Measurements from ENCODE around the gene ROBO1.
"Not testable (repeated sequence)": the region's sequence is repeated elsewhere in the genome, so short reads cannot be mapped to it uniquely, and the experiment has no call there.

Gene ROBO1

GRCh38 chr3:78757731-78758130 lies 1010.1 kb downstream of the ROBO1 start:
- H3K36me3 ChIP-seq (replicated peaks; ENCODE audit: insufficient read depth, low read length), result no peaks in the 10 kb centered on the region
- DNase-seq, result no peak
- no peak overlapping the region for H3K9ac ChIP-seq (ENCODE audit: low read length)
- H3K27ac ChIP-seq (ENCODE audit: low read length), result no peak overlapping the region
- no peaks in the 10 kb centered on the region for H3F3A ChIP-seq (ENCODE audit: insufficient read depth, low read length)
- H4K20me1 ChIP-seq (ENCODE audit: insufficient read depth, low read length), result no peaks in the 10 kb centered on the region
- no peak for TF ChIP-seq CTCF (IDR thresholded peaks at IDR 0.05; ENCODE audit: low read length)
- no peak for TF ChIP-seq EZH2 (optimal IDR thresholded peaks at IDR 0.05; ENCODE audit: low read depth, low read length)
- TF ChIP-seq EZH2phosphoT487 (IDR thresholded peaks at IDR 0.05; ENCODE audit: low read length), result no peak
- no peak overlapping the region for H3K4me3 ChIP-seq (ENCODE audit: low read length)
- H3K9me3 ChIP-seq (replicated peaks; ENCODE audit: insufficient read depth, low read length), result no peaks in the 10 kb centered on the region
- no peaks in the 10 kb centered on the region for H3K9me2 ChIP-seq (replicated peaks; ENCODE audit: insufficient read depth, low read length)
- no peaks in the 10 kb centered on the region for H3K4me1 ChIP-seq (ENCODE audit: low read length)
- no peak overlapping the region for H2AFZ ChIP-seq (ENCODE audit: low read length)
- no peak overlapping the region for H3K4me2 ChIP-seq (ENCODE audit: low read depth, low read length)
- H3K27me3 ChIP-seq (replicated peaks; ENCODE audit: insufficient read depth, low read length), result no peaks in the 10 kb centered on the region
- no peaks in the 10 kb centered on the region for H3K79me2 ChIP-seq (ENCODE audit: low read length)

- DNase-seq, result no peak
- Histone ChIP-seq H3K4me1 (ENCODE audit: low read length) (no peaks in the 10 kb centered on the region), H2AFZ (ENCODE audit: low read length) (no peak overlapping the region), H3K79me2 (ENCODE audit: low read length) (no peaks in the 10 kb centered on the region), H4K20me1 (ENCODE audit: insufficient read depth, low read length) (no peaks in the 10 kb centered on the region), H3F3A (ENCODE audit: insufficient read depth, low read length) (no peaks in the 10 kb centered on the region), H3K27ac (ENCODE audit: low read length) (no peak overlapping the region), H3K9ac (ENCODE audit: low read length) (no peak overlapping the region), H3K9me3 (replicated peaks; ENCODE audit: insufficient read depth, low read length) (no peaks in the 10 kb centered on the region), H3K9me2 (replicated peaks; ENCODE audit: insufficient read depth, low read length) (no peaks in the 10 kb centered on the region), H3K36me3 (replicated peaks; ENCODE audit: insufficient read depth, low read length) (no peaks in the 10 kb centered on the region), H3K4me2 (ENCODE audit: low read depth, low read length) (no peak overlapping the region), H3K27me3 (replicated peaks; ENCODE audit: insufficient read depth, low read length) (no peaks in the 10 kb centered on the region), H3K4me3 (ENCODE audit: low read length) (no peak overlapping the region)
- TF ChIP-seq EZH2 (optimal IDR thresholded peaks at IDR 0.05; ENCODE audit: low read depth, low read length) (no peak), CTCF (IDR thresholded peaks at IDR 0.05; ENCODE audit: low read length) (no peak), EZH2phosphoT487 (IDR thresholded peaks at IDR 0.05; ENCODE audit: low read length) (no peak)
Observed at GRCh38 chr3:78754066-78754743, 1013.6 kb downstream of the ROBO1 start.

GRCh38 chr3:78751266-78751665 lies 1016.5 kb downstream of the ROBO1 start:
- H3K9me3 ChIP-seq (replicated peaks; ENCODE audit: insufficient read depth, low read length), result no peaks in the 10 kb centered on the region
- no peak overlapping the region for H3K4me2 ChIP-seq (ENCODE audit: low read depth, low read length)
- no peaks in the 10 kb centered on the region for H3K27me3 ChIP-seq (replicated peaks; ENCODE audit: insufficient read depth, low read length)
- H3K9ac ChIP-seq (ENCODE audit: low read length), result no peak overlapping the region
- TF ChIP-seq EZH2 (optimal IDR thresholded peaks at IDR 0.05; ENCODE audit: low read depth, low read length), result no peak
- no peak for TF ChIP-seq EZH2phosphoT487 (IDR thresholded peaks at IDR 0.05; ENCODE audit: low read length)
- no peak for TF ChIP-seq CTCF (IDR thresholded peaks at IDR 0.05; ENCODE audit: low read length)
- no peaks in the 10 kb centered on the region for H4K20me1 ChIP-seq (ENCODE audit: insufficient read depth, low read length)
- H3F3A ChIP-seq (ENCODE audit: insufficient read depth, low read length), result no peaks in the 10 kb centered on the region
- no peak for DNase-seq
- no peaks in the 10 kb centered on the region for H3K4me1 ChIP-seq (ENCODE audit: low read length)
- no peak overlapping the region for H2AFZ ChIP-seq (ENCODE audit: low read length)
- no peaks in the 10 kb centered on the region for H3K9me2 ChIP-seq (replicated peaks; ENCODE audit: insufficient read depth, low read length)
- H3K36me3 ChIP-seq (replicated peaks; ENCODE audit: insufficient read depth, low read length), result no peaks in the 10 kb centered on the region
- H3K79me2 ChIP-seq (ENCODE audit: low read length), result no peaks in the 10 kb centered on the region
- H3K4me3 ChIP-seq (ENCODE audit: low read length), result no peak overlapping the region
- H3K27ac ChIP-seq (ENCODE audit: low read length), result no peak overlapping the region

GRCh38 chr3:78750291-78750690 lies 1017.5 kb downstream of the ROBO1 start:
- H3K79me2 ChIP-seq (ENCODE audit: low read length); H3K9me3 ChIP-seq (replicated peaks; ENCODE audit: insufficient read depth, low read length); H3K4me3 ChIP-seq (ENCODE audit: low read length); H3K27ac ChIP-seq (ENCODE audit: low read length); H3F3A ChIP-seq (ENCODE audit: insufficient read depth, low read length); H3K36me3 ChIP-seq (replicated peaks; ENCODE audit: insufficient read depth, low read length); H3K9me2 ChIP-seq (replicated peaks; ENCODE audit: insufficient read depth, low read length); H3K9ac ChIP-seq (ENCODE audit: low read length); H4K20me1 ChIP-seq (ENCODE audit: insufficient read depth, low read length); H3K4me1 ChIP-seq (ENCODE audit: low read length); H3K27me3 ChIP-seq (replicated peaks; ENCODE audit: insufficient read depth, low read length); DNase-seq; H3K4me2 ChIP-seq (ENCODE audit: low read depth, low read length); H2AFZ ChIP-seq (ENCODE audit: low read length): not testable (repeated sequence)

Measured in MM.1S (cell line).